HepG2 (cell line): Measurements from ENCODE around the gene SC5D. TPM values are rescaled to one million over a fixed set of nuclear protein-coding genes. Genes with fewer than 3 reads are reported as not detected.

Experiments
- ATAC-seq: fragments of 200-7000 bp; cut with Tn5 transposase; 3 replicates; pipeline ENCODE4 v1.9.1; 2020; ENCODE audit warnings: mild to moderate bottlenecking, moderate library complexity
- BruUV-seq: library from RNA; stranded (reverse); fragments of 400-500 nt; replicated peaks from 2 replicates; lab custom pipeline; 2021; lab: Mats Ljungman, UMichigan
- CTCF ChIA-PET: fragments of 300-600 bp; formaldehyde crosslinking; extraction: SDS; loops from one replicate; lab custom pipeline; 2021; ENCODE audit warnings: low total read pairs, inconsistent platforms, low intra/inter-chr PET ratio; lab: Yijun Ruan, JAX
- POLR2A ChIA-PET: fragments of 350-600 bp; sonication (Branson Sonifier 250); formaldehyde crosslinking; loops from one replicate; lab custom pipeline; 2020; ENCODE audit warnings: antibody characterized with exemption, inconsistent platforms; lab: Yijun Ruan, JAX
- DNase-seq: peaks from one replicate; pipeline ENCODE4 v3.0.0-alpha.2; 2015; ENCODE audit warnings: low spot score
- FAIRE-seq: peaks from 3 replicates; lab custom pipeline; 2011; peaks lifted over from hg19 to GRCh38; lab: Jason Lieb, UNC
- H2AFZ ChIP-seq: one replicate; pipeline ENCODE4 v1.6.1; 2011; ENCODE audit warnings: low read length, inconsistent platforms
- H3K27ac ChIP-seq: fragments of 300-600 bp; 3 replicates; pipeline ENCODE4 v1.8.0; 2011; ENCODE audit warnings: mixed run types, mild to moderate bottlenecking, mixed read lengths, low read length, inconsistent platforms; ENCODE audit not compliant: insufficient read depth; ENCODE audit errors: extremely low read length
- H3K27me3 ChIP-seq, 2 experiments: fragments of 200-600 bp in 1 of 2; 2 replicates in 1 of 2; 3 replicates in 1 of 2; pipeline versions ENCODE4 v1.6.0 to v1.8.0; 2011; ENCODE audit warnings: low read length in 2 of 2, mild to moderate bottlenecking in 2 of 2, moderate library complexity in 2 of 2, inconsistent platforms in 1 of 2; ENCODE audit not compliant: insufficient read depth in 2 of 2, control insufficient read depth in 1 of 2
- H3K36me3 ChIP-seq, 2 experiments: fragments of 200-600 bp in 1 of 2; replicated peaks in 1 of 2; 2 replicates in 1 of 2; 3 replicates in 1 of 2; pipeline versions ENCODE4 v1.5.1 to v1.8.0; 2011; ENCODE audit warnings: low read length in 2 of 2, inconsistent platforms in 1 of 2; ENCODE audit not compliant: insufficient read depth in 2 of 2, control insufficient read depth in 1 of 2
- H3K4me1 ChIP-seq: 2 replicates; pipeline ENCODE4 v1.5.1; 2012; ENCODE audit warnings: low read length, inconsistent platforms; ENCODE audit not compliant: insufficient read depth
- H3K4me2 ChIP-seq: 2 replicates; pipeline ENCODE4 v1.6.0; 2011; ENCODE audit warnings: low read depth, low read length, inconsistent platforms
- H3K4me3 ChIP-seq, 3 experiments: fragments of 200-600 bp in 1 of 3; sonication (generic), shearing (Covaris generic) in 1 of 3; replicated peaks in 1 of 3; 2 replicates each; pipeline ENCODE4 v1.5.1; 2011 to 2016; ENCODE audit warnings: low read length in 3 of 3, inconsistent platforms in 2 of 3, low read depth in 2 of 3, mild to moderate bottlenecking in 2 of 3, control low read depth in 1 of 3, mixed read lengths in 1 of 3; ENCODE audit not compliant: insufficient read depth in 1 of 3
- H3K79me2 ChIP-seq: one replicate; pipeline ENCODE4 v1.6.1; 2011; ENCODE audit warnings: low read length, inconsistent platforms; ENCODE audit not compliant: insufficient read depth
- H3K9ac ChIP-seq: 2 replicates; pipeline ENCODE4 v1.6.0; 2011; ENCODE audit warnings: mild to moderate bottlenecking, low read depth, low read length, inconsistent platforms; ENCODE audit not compliant: insufficient read depth
- H3K9me3 ChIP-seq: 2 replicates; pipeline ENCODE4 v1.5.1; 2012; ENCODE audit warnings: mild to moderate bottlenecking, low read length
- H4K20me1 ChIP-seq: 2 replicates; pipeline ENCODE4 v1.6.0; 2011; ENCODE audit warnings: inconsistent platforms, mild to moderate bottlenecking, low read length, moderate library complexity; ENCODE audit not compliant: insufficient read depth
- BHLHE40 ChIP-seq: IDR thresholded peaks from 2 replicates; pipeline ENCODE4 v1.6.1; 2011; ENCODE audit warnings: low read length, improper control_type of control experiment
- EEA1 ChIP-seq: sonication (generic); formaldehyde crosslinking; IDR thresholded peaks from 2 replicates; pipeline ENCODE4 v1.5.1; 2020; ENCODE audit warnings: mild to moderate bottlenecking, missing genetic modification reagents, borderline replicate concordance
- FOXK1 ChIP-seq: sonication (generic); formaldehyde crosslinking; IDR thresholded peaks from 2 replicates; pipeline ENCODE4 v1.4.0; 2020; ENCODE audit warnings: low read depth, missing genetic modification reagents, borderline replicate concordance
- FOXM1 ChIP-seq: sonication (generic); formaldehyde crosslinking; IDR thresholded peaks from 2 replicates; pipeline ENCODE4 v1.5.0; 2020; ENCODE audit warnings: missing genetic modification reagents
- HIC2 ChIP-seq: sonication (generic); formaldehyde crosslinking; IDR thresholded peaks from 2 replicates; pipeline ENCODE4 v1.9.0; 2022; ENCODE audit warnings: low read depth, missing genetic modification reagents
- HMG20A ChIP-seq: IDR thresholded peaks from 2 replicates; pipeline ENCODE4 v1.6.1; 2016; ENCODE audit warnings: borderline replicate concordance
- MXI1 ChIP-seq: IDR thresholded peaks from 3 replicates; pipeline ENCODE4 v1.6.1; 2012; ENCODE audit warnings: low read depth, low read length, inconsistent platforms, borderline replicate concordance
- NFIB ChIP-seq: sonication (generic); formaldehyde crosslinking; IDR thresholded peaks from 2 replicates; pipeline ENCODE4 v1.9.0; 2021; ENCODE audit warnings: missing genetic modification reagents, mild to moderate bottlenecking, borderline replicate concordance
- PBX3 ChIP-seq: sonication (generic); formaldehyde crosslinking; IDR thresholded peaks from 2 replicates; pipeline ENCODE4 v1.8.1; 2023; ENCODE audit warnings: missing genetic modification reagents, inconsistent platforms, borderline replicate concordance
- SCMH1 ChIP-seq: sonication (generic); formaldehyde crosslinking; IDR thresholded peaks from 2 replicates; pipeline ENCODE4 v1.9.0; 2021; ENCODE audit warnings: missing genetic modification reagents, mild to moderate bottlenecking, borderline replicate concordance
- SNAPC5 ChIP-seq: sonication (generic); formaldehyde crosslinking; IDR thresholded peaks from 2 replicates; pipeline ENCODE4 v1.8.1; 2023; ENCODE audit warnings: mild to moderate bottlenecking, missing genetic modification reagents, borderline replicate concordance
- ZNF101 ChIP-seq: sonication (generic); formaldehyde crosslinking; IDR thresholded peaks from 2 replicates; pipeline ENCODE4 v1.4.0; 2020; ENCODE audit warnings: mild to moderate bottlenecking, low read depth, missing genetic modification reagents, borderline replicate concordance
- ZNF441 ChIP-seq: sonication (generic); formaldehyde crosslinking; IDR thresholded peaks from 2 replicates; pipeline ENCODE4 v1.7.0; 2021; ENCODE audit warnings: missing genetic modification reagents, borderline replicate concordance
- ZNF564 ChIP-seq: sonication (generic); formaldehyde crosslinking; IDR thresholded peaks from 2 replicates; pipeline ENCODE4 v1.8.1; 2023; ENCODE audit warnings: mild to moderate bottlenecking, missing genetic modification reagents
- ZNF674 ChIP-seq: sonication (generic); formaldehyde crosslinking; IDR thresholded peaks from 2 replicates; pipeline ENCODE4 v1.5.0; 2020; ENCODE audit warnings: low read depth, mild to moderate bottlenecking, missing genetic modification reagents
- ZNF841 ChIP-seq: sonication (generic); formaldehyde crosslinking; IDR thresholded peaks from 2 replicates; pipeline ENCODE4 v1.8.1; 2023; ENCODE audit warnings: missing genetic modification reagents, borderline replicate concordance
- WGBS: methylation state at CpG from one replicate; pipeline ENCODE4 v1.1.6; 2017; ENCODE audit warnings: low lambda C conversion rate; 5-methylcytosine and 5-hydroxymethylcytosine counted together
- in situ Hi-C: cut with HindIII; loops from 2 replicates; pipeline ENCODE4 v1.10.0; 2017; ENCODE audit warnings: low pct_unique_long_range_greater_than_20kb; ENCODE audit not compliant: extremely low pct_ligation_motif_present
- intact Hi-C: fragments of 100-400 bp; cut with micrococcal nuclease; formaldehyde crosslinking; loops from one replicate; pipeline ENCODE4 v1.10.0; 2022; ENCODE audit not compliant: unreplicated experiment
- polyA plus RNA-seq, 8 experiments: library from polyadenylated mRNA; depleted of rRNA in 3 of 8; stranded (reverse) in 7 of 8; unstranded in 1 of 8; fragments of >200 nt; fragmentation: Illumina TruSeq in 4 of 8; extraction: Trizol in 4 of 8; gene quantifications; 2 replicates each; pipeline versions ENCODE4 v1.2.1 to v1.2.3, GENCODE V29; 2011 to 2016; ENCODE audit warnings: low read depth in 4 of 8, missing spikeins in 1 of 8, mixed read lengths in 1 of 8; ENCODE audit not compliant: insufficient read depth in 1 of 8
- total RNA-seq, 5 experiments: library from RNA; depleted of rRNA; stranded (reverse); fragments of >200 nt; fragmentation: Illumina TruSeq; extraction: Trizol; gene quantifications; 2 replicates each; pipeline ENCODE4 v1.2.3, GENCODE V29; 2016; ENCODE audit warnings: low read depth in 1 of 5

SC5D gene
- total and polyA plus RNA-seq, 2 of the 13 experiments (the other 11 are each of a cell fraction or from before 2014, with no cell fraction given): 84.4 to 155 TPM

GRCh38 chr11:121338536-121338935 is 46.0 kb downstream of the SC5D start:
- ATAC-seq (no peak), FAIRE-seq (no peak), DNase-seq (no peak)
- no peak overlapping the region for H3K9ac ChIP-seq
- intact Hi-C loops: no loop called here
- no peaks in the 10 kb centered on the region for H3K36me3 ChIP-seq
- CTCF ChIA-PET: no interaction called here
- no peaks in the 10 kb centered on the region for H4K20me1 ChIP-seq
- no peaks in the 10 kb centered on the region for H3K4me1 ChIP-seq
- no peak overlapping the region for H2AFZ ChIP-seq
- POLR2A ChIA-PET: no interaction called here
- WGBS: 61% methylated on average over 11 of the region's 11 CpGs
- TF ChIP-seq SNAPC5 (CRISPR knock-in tag) (no peak), ZNF441 (CRISPR knock-in tag) (no peak), ZNF101 (CRISPR knock-in tag) (no peak), FOXK1 (no peak), EEA1 (CRISPR knock-in tag) (no peak), FOXM1 (CRISPR knock-in tag) (no peak), SCMH1 (CRISPR knock-in tag) (no peak)
- no peak overlapping the region for H3K27ac ChIP-seq
- no peak overlapping the region for H3K4me2 ChIP-seq
- H3K9me3 ChIP-seq: no peaks in the 10 kb centered on the region
- H3K79me2 ChIP-seq: no peaks in the 10 kb centered on the region
- H3K27me3 ChIP-seq: peaks cover 0 to 16% of the 10 kb centered on the region in 2 experiments; a peak in 3 of 5 replicates
- BruUV-seq: no TSS peak
- in situ Hi-C loops: no loop called here
- H3K4me3 ChIP-seq: no peak overlapping the region

GRCh38 chr11:121340032-121340580 is 47.5 kb downstream of the SC5D start:
- 22% methylated on average over 4 of the region's 4 CpGs for WGBS
- POLR2A ChIA-PET: no interaction called here
- Histone ChIP-seq H3K79me2 (no peaks in the 10 kb centered on the region), H4K20me1 (no peaks in the 10 kb centered on the region), H3K27ac (no peak overlapping the region), H3K27me3 (peaks cover 0 to 13% of the 10 kb centered on the region in 2 experiments; a peak in 2 of 5 replicates), H3K4me2 (no peak overlapping the region), H3K9me3 (no peaks in the 10 kb centered on the region), H3K9ac (no peak overlapping the region), H3K4me1 (no peaks in the 10 kb centered on the region), H3K4me3 (no peak overlapping the region), H3K36me3 (no peaks in the 10 kb centered on the region), H2AFZ (no peak overlapping the region)
- ATAC-seq (no peak), DNase-seq (no peak), FAIRE-seq (no peak)
- no TSS peak for BruUV-seq
- intact Hi-C loops (no loop called here), in situ Hi-C loops (no loop called here)
- CTCF ChIA-PET: no interaction called here
- TF ChIP-seq ZNF674 (CRISPR knock-in tag) (no peak), ZNF564 (CRISPR knock-in tag) (no peak), HMG20A (CRISPR knock-in tag) (no peak), NFIB (CRISPR knock-in tag) (no peak), HIC2 (CRISPR knock-in tag) (no peak), BHLHE40 (no peak), MXI1 (no peak), PBX3 (CRISPR knock-in tag) (no peak), ZNF841 (CRISPR knock-in tag) (no peak)
